ENCODE results near the gene LSM7.

LSM7 gene

DNA sequence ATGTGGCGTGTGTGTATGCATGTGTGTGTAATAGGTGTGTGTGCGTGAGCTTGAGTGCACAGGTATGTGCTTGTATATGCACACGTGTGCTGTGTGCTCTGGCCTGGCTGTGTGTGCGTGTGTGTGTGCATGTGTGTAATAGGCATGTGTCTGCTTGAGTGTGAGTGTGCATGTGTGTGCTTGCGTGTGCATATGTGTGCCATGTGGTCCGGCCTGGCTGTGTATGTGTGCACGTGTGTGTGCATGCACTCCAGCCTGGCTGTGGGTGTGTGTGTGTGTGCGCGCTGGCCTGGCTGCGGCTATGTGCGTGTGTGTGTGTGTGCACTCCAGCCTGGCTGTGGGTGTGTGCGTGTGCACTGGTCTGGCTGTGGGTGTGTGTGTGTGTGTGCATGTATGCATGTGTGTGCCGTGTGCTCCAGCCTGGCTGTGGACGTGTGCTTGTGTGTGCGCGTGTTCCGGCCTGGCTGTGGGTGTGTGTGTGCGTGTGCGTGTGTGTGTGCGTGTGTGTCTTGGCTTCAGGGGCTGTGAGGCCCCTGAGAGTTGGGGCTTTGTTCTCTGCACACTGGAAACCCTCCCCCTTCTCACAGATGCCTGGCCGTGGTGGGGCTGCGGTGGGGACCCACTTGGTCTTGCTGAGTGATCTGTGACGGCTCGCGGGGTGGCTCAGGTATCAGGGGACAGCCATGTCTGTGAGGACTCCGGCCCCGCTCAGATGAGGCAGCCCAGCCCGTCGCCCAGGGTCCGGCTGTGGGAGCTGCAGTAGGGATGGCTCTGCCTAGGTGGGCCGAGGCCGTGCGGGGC, 8.3 kb upstream of the LSM7 start:
- no peak for DNase-seq

DNA sequence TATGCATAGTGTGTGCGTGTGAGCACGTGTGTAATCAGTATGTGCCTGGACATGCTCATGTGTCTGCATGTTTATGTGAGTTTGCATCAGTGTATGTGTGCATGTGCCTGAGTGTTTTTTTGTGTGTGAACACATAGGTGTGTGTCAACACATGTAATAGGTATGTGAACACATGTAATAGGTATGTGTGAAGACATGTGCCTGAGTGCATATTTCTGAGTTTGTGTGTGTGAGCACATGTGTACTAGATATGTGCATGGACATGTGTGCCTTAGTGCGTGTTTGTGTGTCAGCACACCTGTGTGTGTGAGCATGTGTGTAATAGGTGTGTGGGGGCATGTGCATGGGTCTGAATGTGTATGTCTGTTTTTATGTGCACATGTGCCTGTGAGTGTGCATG, 7.5 kb upstream of the LSM7 start:
- no peak for DNase-seq

DNA sequence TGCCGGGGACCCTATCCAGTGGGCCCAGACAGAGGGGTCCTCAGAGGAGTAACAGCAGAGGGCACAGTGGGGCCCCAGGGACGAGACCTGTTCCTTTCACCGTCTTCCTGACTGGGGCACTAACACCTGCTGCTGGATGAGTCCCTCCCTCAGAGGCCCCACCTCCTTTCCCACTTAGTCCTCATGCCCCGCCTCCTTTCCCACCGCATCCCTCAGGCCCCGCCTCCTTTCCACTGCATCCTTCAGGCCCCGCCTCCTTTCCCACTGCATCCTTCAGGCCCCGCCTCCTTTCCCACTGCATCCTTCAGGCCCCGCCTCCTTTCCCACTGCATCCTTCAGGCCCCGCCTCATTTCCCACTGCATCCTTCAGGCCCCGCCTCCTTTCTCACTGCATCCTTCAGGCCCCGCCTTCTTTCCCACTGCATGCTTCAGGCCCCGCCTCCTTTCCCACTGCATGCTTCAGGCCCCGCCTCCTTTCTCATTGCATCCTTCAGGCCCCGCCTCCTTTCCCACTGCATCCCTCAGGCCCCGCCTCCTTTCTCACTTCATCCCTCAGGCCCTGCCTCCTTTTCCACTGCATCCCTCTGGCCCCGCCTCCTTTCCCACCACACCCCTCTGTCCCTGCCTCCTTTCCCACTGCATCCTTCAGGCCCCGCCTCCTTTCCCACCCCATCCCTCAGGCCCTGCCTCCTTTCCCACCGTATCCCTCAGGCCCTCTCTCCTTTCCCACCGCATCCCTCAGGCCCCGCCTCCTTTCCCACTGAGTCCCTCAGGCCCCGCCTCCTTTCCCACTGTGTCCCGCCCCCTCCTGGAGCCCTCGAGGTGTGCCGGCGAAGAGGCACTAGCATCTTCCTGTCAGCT, 6.8 kb upstream of the LSM7 start:
- DNase-seq, result no peak

DNA sequence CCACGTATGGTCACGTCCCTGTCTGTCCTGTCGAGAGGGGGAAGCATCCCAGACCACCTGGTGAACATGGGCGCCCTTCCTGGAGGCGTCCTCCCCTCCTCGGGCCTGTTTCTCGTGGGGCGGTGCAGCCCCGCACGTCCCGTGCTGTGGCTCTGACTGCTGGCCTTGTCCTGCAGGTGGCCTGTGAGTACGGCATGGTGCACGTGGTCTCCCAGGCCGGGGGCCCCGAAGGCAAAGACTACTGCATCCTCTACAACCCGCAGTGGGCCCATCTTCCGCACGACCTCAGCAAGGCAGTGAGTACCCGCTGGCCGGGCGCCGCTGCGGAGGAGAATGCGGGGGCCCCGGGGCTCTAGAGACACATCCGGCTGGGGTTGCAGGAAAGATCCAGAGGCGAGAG, 6.0 kb upstream of the LSM7 start:
- no peak for DNase-seq

DNA sequence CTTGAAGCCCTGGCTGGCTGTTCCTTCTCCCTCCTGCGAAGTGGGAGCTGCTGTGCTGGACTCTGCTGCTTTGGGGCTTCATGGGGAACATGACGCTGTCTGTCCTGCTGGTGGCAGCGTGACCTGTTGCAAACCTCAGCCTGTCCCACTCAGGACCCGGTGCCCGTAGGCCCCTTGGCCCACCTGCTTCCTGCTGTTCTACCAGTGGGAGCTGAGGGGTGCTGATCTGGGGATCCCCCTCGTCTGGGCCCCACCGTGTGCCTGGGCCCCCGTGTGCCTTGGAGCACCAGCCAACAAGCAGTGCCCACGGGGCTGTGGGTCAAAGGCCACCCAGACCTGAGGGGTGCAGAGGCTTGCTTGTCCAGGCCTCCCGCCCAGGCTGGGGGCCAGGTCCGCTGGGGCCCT, 5.4 kb upstream of the LSM7 start:
- no peak for DNase-seq

DNA sequence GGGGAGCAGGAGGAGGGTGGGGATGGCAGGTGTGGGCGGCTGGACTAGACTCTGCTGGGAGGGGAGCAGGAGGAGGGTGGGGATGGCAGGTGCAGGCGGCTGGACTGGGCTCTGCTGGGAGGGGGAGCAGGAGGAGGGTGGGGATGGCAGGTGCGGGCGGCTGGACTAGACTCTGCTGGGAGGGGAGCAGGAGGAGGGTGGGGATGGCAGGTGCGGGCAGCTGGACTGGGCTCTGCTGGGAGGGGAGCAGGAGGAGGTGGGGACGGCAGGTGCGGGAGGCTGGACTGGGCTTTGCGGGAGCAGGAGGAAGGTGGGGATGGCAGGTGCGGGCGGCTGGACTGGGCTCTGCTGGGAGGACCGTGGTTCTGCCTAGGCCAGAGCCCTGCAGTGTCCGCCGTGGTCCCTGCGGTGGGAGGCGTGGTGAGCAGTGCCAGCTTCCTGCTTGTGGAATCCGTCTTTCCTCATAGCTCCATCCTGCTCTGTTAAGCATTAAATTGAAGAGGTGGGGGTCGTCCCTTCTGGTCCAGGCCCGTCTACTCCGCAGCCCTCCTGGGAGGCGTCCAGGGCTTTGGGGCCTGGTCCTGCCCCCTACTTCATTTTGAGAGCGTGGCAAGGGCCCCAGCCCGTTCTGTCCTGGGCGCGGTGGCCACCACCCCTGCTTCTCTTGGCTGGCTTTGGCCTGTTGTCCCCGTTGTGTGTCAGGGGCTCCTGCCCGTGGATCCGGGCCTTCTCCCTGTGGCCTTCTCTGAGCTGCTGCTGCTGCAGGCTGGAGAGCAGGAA, 4.8 kb upstream of the LSM7 start:
- no peak for DNase-seq

DNA sequence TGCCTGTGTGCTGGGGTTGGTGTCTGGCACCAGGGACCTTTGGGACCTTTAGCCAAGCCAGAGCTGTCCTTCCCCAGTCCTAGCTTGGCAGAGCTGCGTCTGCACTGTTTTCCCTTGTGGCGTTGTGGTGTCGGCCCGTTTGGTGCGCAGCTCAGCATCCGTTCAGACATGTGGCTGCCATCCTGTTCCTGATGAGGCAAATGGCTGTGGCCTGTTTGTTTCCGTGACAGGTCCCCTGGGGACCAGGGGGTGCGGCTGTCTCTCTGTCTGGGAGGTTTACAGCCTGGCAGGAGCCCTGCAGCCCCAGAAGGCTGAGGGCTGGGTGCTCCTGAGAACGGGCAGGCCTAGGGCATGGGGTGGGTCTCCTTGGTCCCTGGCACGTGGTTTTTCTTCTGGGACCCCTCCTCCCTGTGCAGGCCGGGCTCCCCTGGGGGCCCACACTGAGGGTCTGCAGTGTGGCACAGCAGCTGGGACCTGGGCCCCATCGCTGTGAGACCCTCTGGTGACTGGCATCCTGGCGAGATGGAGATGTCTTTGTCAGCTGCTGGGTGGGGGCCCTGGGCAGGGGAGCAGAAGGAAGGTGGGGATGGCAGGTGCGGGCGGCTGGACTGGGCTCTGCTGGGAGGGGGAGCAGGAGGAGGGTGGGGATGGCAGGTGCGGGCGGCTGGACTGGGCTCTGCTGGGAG, 4.1 kb upstream of the LSM7 start:
- DNase-seq, result peak in 1 of 2 experiments; percentile 15

DNA sequence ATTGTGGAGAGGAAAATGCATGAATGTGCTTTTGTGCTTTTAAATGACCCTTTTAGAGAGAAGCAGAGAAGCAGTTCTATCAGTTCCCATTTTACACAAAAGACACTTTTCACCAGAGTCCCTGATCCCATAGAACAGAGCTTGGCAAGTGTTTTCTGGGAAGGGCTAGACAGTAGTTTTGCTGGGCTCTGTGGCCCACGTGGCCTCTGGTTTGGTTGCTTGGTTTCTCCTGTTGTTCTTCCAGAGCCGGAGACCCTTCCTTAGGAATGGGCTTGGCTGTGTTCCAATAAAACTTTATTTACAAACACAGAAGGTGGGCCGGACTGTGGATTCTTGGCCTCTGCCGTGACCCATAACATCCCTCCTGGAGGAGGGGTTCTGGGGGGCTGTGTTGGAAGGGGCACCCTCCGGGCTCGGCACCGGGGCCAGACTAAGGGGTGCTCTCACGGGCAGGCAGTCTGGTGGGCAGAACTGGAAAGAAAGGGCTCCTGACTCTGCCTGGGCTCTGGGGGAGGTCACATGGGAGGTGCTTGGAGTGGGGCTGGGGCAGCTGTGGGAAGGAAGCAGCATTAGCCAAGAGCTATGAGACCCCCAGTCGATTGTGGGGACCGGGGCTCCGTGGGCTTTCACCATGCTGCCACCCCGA, 3.3 kb upstream of the LSM7 start:
- DNase-seq, result no peak

DNA sequence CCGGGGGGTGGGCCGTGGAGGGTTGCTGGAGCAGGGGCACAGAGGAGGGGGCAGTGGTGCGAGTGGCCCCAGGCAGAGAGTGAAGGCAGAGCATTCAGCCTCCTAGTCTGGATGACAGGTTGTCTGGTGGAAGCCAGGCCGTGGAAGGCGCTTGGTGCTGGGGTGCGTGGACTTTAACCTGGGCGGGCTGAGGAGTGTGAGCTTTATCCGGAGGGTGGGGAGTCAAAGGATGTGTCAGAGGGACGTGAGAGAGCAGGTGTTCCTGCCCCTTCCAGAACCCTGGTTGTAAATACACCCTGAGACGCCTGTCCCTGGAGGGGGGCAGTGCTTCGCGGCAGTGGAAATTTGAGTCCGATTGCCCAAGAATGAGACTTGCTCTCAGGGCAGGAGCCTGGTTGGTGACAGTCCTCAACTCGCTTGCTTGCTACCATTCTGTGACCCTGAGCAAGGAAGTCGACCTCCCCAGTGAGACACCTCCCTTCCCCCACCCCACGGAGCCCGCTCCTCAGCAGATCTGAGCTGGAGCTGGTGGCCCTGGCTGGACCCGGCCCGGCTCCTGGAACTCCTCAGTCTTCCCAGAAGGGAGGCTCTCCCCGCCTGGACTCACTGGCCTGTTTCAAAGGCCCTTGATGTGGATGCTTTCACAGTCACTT, 2.4 kb upstream of the LSM7 start:
- no peak for DNase-seq

DNA sequence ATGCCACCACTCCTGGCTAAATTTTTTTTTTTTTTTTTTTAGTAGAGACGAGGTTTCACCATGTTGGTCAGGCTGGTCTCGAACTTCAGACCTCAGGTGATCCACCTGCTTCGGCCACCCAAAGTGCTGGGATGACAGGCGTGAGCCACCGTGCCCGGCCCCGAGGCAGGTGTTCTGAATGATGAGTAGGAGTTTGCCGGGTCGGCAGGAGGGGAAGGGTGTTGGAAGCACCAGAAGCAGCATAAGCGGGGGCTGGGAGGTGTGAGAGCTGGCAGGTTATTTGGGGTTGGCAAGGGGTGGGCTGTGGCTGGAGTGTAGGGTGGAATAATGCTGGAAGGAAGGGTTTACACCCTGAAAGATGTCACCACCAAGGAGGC, 1.9 kb upstream of the LSM7 start:
- no peak for DNase-seq

DNA sequence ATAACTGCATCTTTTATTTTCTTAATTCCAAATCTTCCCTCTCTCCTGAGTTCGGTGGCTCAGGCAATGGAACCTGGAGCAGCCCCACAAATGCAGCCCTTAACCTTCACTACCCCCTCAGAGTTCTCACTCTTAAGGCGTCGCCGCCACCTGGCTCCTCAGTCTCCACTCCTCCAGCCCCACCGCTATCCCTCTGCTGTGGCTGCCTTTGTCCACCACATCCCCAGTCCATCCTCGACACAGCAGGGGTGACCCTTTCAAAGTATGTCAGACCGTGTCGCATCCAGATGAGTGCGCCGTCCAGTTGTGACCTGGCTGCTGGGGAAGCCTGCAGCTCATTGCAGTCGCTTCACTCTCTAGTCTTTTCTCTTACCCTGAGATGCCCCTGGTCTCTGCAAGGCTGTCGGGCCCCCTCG, 1.1 kb upstream of the LSM7 start:
- DNase-seq, result no peak

DNA sequence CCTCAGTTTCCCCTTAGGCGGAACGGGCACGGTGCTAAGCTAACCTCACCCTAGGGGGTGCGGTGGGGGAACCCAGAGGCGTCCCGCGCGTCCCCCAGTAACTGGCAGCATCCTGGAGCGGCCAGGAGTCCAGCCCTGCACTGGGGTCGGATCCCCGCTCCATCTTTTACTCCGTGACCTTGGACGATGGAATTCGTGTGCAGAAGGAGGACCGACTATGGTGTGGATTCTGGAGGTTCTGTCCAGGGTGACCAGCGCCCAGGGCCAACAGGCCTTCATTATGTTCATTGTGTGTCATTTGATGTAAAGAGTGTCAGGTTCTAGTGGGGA, 728 bp upstream of the LSM7 start:
- no peak for DNase-seq

DNA sequence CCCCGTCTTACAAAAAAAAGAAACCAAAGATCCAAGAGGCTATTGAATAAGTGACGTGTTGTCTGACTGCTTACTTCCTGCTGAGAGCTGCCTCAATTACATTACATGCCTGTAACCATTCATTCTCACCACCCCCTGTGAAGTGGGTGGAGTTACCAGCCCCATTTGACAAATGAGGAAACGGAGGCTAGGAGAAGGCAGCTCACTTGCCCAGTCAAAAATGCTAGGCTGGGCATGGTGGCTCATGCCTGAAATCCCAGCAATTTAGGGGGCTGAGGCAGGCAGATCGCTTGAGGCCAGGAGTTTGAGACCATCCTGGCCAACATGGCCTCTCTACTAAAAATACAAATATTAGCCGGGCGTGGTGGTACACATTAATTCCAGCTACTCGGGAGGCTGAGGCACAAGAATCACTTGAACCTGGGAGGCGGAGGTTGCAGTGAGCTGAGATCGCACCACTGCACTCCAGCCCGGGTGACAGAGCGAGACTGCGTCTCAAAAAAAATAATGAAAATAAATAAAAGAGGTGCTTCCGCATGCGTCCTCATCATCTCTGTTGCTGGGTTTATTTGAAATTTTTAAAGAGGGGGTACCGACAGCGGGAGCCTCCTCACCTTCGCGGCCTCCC, 499 bp downstream of the LSM7 start:
- peak; percentile 46 to 75 for DNase-seq

DNA sequence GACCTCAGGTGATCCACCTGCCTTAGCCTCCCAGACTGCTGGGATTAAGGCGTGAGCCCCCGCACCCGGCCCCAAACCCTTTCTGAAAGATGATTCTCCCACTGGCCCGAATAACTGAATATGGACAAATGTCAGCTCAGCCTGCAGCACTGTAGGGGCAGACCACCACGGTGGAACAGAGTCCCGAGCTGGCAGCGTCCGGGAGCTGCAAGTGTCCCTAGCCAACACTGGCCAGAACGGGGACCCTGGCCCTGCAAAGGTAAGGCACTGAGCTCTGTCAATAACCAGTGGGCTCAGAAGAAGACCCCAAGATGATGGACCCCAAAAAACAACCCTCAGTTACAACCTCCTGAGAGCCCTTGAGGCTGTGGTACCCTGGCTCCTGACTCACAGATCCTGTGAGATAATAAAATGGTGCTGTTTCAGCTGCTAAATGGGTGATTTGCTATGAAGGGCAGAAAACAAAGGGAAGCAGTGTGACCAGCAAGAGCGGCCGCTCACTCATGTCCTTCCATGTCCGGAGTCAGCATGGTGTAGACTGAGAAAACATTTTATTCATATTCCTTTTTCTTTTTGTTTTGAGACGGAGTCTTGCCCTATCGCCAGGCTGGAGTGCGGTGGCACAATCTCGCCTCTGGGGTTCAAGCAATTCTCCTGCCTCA, 1.6 kb downstream of the LSM7 start:
- DNase-seq, result no peak

DNA sequence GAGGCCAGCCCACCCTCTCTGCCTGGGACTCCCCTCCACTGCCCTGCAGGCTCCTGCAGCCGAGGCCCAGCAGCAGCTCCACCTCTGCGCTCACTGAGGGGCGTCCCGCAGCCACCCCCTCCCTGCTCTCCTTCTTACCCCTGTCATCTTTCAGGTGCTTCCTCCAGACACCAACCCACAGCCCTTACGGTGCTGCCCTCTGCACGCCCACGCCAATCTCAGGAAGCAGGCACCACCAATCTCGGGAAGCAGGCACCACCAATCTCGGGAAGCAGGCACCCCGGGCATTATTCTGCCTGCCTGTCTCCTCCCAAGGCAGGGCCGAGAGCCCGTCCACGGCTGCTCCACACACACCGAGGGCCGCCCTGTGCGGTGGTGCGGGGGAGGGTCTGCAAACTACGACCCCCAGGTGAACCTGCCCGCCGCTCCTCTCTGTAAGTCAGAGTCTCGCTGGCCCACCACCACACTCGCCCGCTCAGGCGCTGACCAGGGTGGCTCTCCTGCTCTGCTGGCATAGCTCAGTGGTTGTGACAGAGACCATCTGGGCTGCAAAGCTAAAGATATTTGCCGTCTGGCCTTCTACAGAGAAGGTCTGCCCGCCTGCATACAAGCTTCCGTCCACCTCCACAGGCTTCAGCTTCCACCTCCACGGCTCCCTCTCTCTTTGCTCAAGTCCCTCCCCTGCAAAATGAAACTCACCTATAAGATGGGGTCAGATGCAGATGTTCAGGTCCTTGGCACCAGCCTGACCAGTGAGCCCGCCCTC, 2.9 kb downstream of the LSM7 start:
- DNase-seq, result no peak

DNA sequence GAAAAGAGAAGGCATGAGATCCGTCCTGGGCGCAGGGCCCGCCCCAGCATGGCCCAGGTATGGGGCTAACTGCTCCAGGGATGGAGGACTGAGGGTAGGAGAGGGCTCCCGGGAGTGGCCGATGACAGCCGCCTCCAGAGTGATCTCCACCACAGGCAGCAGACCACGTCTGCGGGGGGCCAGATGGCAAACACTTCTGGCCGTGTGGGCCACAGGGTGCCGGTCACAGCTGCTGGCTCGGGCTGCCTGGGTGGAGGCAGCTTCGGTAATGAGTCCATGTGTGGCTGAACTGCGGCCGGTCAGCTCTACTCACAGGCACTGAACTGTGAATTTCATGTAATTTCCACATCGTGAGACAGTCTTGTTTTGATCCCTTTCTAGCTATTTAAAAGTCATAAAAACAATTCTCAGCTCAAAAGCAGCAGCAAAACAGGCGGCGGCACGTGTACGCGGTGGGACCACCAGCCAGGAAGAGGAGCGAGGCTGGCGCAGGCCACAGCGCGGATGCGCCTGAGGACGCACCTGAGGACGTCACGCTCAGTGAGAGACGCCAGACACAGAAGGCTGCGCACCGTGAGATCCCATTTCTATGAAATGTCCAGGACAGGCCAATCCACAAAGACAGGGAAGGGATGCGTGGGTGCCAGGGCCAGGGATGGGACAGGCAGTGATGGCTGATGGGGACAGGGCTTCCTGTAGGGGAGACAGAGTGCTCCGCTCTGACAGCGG, 4.0 kb downstream of the LSM7 start:
- DNase-seq, result no peak

DNA sequence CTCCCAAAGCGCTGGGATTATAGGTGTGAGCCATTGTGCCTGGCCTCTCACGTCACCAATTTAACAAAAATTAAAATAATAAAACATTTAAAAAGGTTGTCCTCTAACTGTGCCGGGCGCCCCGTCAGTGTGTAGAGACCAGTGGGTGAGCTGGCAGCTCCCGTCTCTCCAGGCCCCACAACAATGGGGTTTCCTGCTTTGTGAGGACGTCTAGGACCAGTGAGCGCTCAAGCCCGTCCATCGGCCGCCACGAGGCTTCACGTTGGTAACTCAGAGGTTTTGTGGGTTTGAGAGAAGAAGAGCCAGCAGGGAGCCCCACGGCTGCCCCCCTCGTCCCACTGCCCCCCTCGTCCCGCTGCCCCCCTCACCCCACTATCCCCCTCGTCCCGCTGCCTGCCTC, 4.7 kb downstream of the LSM7 start:
- DNase-seq, result no peak

DNA sequence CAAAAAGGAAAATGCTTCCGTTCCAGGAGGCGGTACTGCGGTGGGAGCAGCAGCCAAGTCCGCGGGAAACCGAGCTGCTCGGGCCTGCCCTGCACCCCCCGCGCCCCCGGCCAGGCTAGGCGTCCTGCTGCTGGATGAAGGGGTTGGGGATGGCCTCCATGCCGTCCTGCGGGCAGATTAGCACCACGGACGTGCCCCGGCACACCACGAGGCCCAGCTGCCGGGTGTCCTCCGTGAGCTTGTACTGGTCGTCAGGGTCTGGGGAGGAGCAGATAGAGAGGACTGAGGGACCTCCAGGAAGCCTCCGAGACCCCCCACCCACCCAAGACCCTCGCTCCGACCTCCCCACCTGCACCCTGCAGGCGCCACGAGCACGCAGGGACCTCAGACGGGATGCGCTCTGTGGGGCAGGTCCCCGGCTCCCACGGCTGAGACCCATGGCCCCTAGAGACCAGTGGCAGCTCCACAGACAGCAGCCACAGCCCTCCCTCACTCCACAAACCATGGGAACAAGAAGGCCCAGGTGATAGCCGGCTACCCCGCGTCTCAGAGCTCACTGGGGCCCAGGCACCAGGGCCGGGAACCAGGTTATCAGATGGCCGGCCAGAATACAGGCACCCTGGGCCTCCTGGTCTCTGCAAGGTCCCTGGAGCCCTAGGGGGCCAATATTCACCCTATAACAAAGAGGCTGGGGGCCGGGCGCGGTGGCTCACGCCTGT, 6.7 kb downstream of the LSM7 start:
- no peak for DNase-seq

DNA sequence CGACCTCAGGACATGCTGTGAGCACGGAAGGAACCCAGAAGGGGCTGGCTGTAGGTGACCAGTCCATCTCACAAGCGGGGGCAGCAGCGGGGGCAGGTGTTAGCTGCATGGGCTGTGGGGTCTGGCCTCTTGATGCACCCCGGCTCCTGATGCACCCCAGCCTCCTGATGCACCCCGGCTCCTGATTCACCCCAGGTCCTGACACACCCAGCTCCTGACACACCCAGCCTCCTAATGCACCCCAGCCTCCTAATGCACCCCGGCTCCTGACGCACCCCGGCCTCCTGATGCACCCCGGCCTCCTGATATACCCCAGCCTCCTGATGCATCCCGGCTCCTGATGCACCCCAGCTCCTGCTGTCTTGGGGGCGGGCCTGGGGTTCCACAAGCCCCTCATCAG, 7.4 kb downstream of the LSM7 start:
- DNase-seq, result no peak

Measured in stimulated activated CD4-positive, alpha-beta T cell treated with anti-CD3 and anti-CD28 coated beads, Interleukin-4, amount 100 ng/mL, for 4 hours (primary cell).